Upper lobe of left lung (tissue), 4 donors: ENCODE data around the gene GSAP.
"Not testable (repeated sequence)": the region's sequence is repeated elsewhere in the genome, so short reads cannot be mapped to it uniquely, and the experiment has no call there.

Experiments
- POLR2A ChIP-seq, 4 donors: fragments of 450-650 bp; IDR thresholded peaks; one replicate each; pipeline ENCODE4 v1.5.1; 2016 to 2017; ENCODE audit warnings: antibody characterized with exemption in 4 of 4, mild to moderate bottlenecking in 2 of 4
- POLR2AphosphoS5 ChIP-seq, 2 donors: sonication (generic); formaldehyde crosslinking; IDR thresholded peaks; one replicate each; pipeline ENCODE4 v1.5.1; 2017; ENCODE audit warnings: antibody characterized with exemption in 2 of 2
- TF ChIP-seq, protein P1 (sequence below), 6 experiments: fragments of 450-650 bp in 4 of 6; fragments of 200-600 bp in 2 of 6; sonication (generic) in 2 of 6; IDR thresholded peaks; one replicate each; pipeline ENCODE4 v1.5.1; 2016 to 2019; ENCODE audit warnings: antibody characterized with exemption in 6 of 6

DNA sequence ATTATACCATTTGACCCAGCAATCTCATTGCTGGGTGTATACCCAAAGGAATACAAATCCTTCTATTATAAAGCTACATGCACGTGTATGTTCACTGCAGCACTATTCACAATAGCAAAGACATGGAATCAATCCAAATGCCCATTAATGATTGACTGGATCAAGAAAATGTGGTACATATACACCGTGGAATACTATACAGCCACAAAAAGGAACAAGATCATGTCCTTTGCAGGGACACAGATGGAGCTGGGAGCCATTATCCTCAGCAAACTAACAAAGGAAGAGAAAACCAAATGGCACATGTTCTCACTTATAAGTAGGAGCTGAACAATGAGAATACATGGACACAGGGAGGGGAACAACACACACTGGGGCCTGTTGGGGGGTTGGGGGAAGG, 82.1 kb downstream of the GSAP start:
- not testable (repeated sequence) for TF ChIP-seq POLR2AphosphoS5, POLR2A (IDR thresholded peaks at IDR 0.05)
- TF ChIP-seq, protein P1, sequence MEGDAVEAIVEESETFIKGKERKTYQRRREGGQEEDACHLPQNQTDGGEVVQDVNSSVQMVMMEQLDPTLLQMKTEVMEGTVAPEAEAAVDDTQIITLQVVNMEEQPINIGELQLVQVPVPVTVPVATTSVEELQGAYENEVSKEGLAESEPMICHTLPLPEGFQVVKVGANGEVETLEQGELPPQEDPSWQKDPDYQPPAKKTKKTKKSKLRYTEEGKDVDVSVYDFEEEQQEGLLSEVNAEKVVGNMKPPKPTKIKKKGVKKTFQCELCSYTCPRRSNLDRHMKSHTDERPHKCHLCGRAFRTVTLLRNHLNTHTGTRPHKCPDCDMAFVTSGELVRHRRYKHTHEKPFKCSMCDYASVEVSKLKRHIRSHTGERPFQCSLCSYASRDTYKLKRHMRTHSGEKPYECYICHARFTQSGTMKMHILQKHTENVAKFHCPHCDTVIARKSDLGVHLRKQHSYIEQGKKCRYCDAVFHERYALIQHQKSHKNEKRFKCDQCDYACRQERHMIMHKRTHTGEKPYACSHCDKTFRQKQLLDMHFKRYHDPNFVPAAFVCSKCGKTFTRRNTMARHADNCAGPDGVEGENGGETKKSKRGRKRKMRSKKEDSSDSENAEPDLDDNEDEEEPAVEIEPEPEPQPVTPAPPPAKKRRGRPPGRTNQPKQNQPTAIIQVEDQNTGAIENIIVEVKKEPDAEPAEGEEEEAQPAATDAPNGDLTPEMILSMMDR (IDR thresholded peaks at IDR 0.05), result not testable (repeated sequence)
